GM23338 (cell line): ENCODE measurements around the gene PIF1. TPM values are rescaled to one million over a fixed set of nuclear protein-coding genes. Genes with fewer than 3 reads are reported as not detected.

Experiments
- ATAC-seq: fragments of 200-7000 bp; cut with Tn5 transposase; 3 replicates; pipeline ENCODE4 v1.9.1; 2020
- DNase-seq: peaks from one replicate; pipeline ENCODE4 v3.0.0-alpha.2; 2015; ENCODE audit warnings: low spot score
- H2AFZ ChIP-seq: fragments of 200-600 bp; sonication (generic); 2 replicates; pipeline ENCODE4 v1.8.0; 2016; ENCODE audit warnings: antibody characterized with exemption, mild to moderate bottlenecking, moderate library complexity
- H3F3A ChIP-seq: fragments of 200-600 bp; sonication (generic); replicated peaks from 2 replicates; pipeline ENCODE4 v1.8.0; 2017; ENCODE audit warnings: antibody characterized with exemption, mixed run types, low read depth
- H3K27ac ChIP-seq: fragments of 200-600 bp; sonication (generic); 2 replicates; pipeline ENCODE4 v1.6.1; 2016; ENCODE audit warnings: low read depth
- H3K27me3 ChIP-seq: fragments of 200-600 bp; sonication (generic); 2 replicates; pipeline ENCODE4 v1.8.0; 2016; ENCODE audit warnings: mild to moderate bottlenecking, mixed run types, moderate library complexity; ENCODE audit not compliant: insufficient read depth
- H3K36me3 ChIP-seq: fragments of 200-600 bp; sonication (generic); 2 replicates; pipeline ENCODE4 v1.8.0; 2016; ENCODE audit warnings: mild to moderate bottlenecking; ENCODE audit not compliant: insufficient read depth
- H3K4me1 ChIP-seq: fragments of 200-600 bp; sonication (generic); 2 replicates; pipeline ENCODE4 v1.8.0; 2016; ENCODE audit warnings: mild to moderate bottlenecking, moderate library complexity; ENCODE audit not compliant: insufficient read depth
- H3K4me2 ChIP-seq: fragments of 200-600 bp; sonication (generic); 2 replicates; pipeline ENCODE4 v1.7.1; 2017; ENCODE audit warnings: mixed run types
- H3K4me3 ChIP-seq: fragments of 200-600 bp; sonication (generic); 2 replicates; pipeline ENCODE4 v1.6.1; 2016; ENCODE audit warnings: mixed run types
- H3K79me2 ChIP-seq: fragments of 200-600 bp; sonication (generic); replicated peaks from 2 replicates; pipeline ENCODE4 v1.8.0; 2017; ENCODE audit warnings: mild to moderate bottlenecking; ENCODE audit not compliant: insufficient read depth
- H3K9me2 ChIP-seq: fragments of 200-600 bp; sonication (generic); 2 replicates; pipeline ENCODE4 v1.8.0; 2017; ENCODE audit not compliant: insufficient read depth
- H4K20me1 ChIP-seq: fragments of 200-600 bp; sonication (generic); replicated peaks from 2 replicates; pipeline ENCODE4 v1.8.0; 2017; ENCODE audit warnings: mild to moderate bottlenecking; ENCODE audit not compliant: insufficient read depth
- H3K27ac Mint-ChIP-seq: 2 replicates; pipeline ENCODE4 v1.8.0; 2020; ENCODE audit warnings: inconsistent platforms, mild to moderate bottlenecking, moderate library complexity, mixed read lengths
- H3K27me3 Mint-ChIP-seq: 3 replicates; pipeline ENCODE4 v1.8.0; 2022; ENCODE audit warnings: low read depth, mild to moderate bottlenecking, moderate library complexity, mixed read lengths, inconsistent platforms; ENCODE audit not compliant: insufficient read depth, poor library complexity
- H3K36me3 Mint-ChIP-seq: 3 replicates; pipeline ENCODE4 v1.8.0; 2021; ENCODE audit warnings: low read depth, mild to moderate bottlenecking, inconsistent platforms, moderate library complexity, mixed read lengths
- H3K4me1 Mint-ChIP-seq: 3 replicates; pipeline ENCODE4 v1.8.0; 2020; ENCODE audit warnings: mild to moderate bottlenecking, inconsistent platforms, mixed read lengths
- H3K4me3 Mint-ChIP-seq: 3 replicates; pipeline ENCODE4 v1.8.0; 2021; ENCODE audit warnings: moderate library complexity, mild to moderate bottlenecking, inconsistent platforms, mixed read lengths
- H3K9me3 Mint-ChIP-seq: 3 replicates; pipeline ENCODE4 v1.8.0; 2020; ENCODE audit warnings: moderate library complexity, mild to moderate bottlenecking, inconsistent platforms, mixed read lengths
- CREB1 ChIP-seq: fragments of 250-450 bp; sonication (Bioruptor Pico); IDR thresholded peaks from 2 replicates; pipeline ENCODE4 v1.5.0; 2020; ENCODE audit warnings: low read depth, mild to moderate bottlenecking, moderate library complexity
- CTCF ChIP-seq, 2 experiments: fragments of 200-600 bp in 1 of 2; sonication (generic) in 1 of 2; conservative IDR thresholded peaks; 2 replicates each; pipeline versions ENCODE4 v1.5.1 to v1.6.1; 2016 to 2017; ENCODE audit warnings: antibody characterized with exemption in 2 of 2, low read depth in 2 of 2, mild to moderate bottlenecking in 2 of 2, moderate library complexity in 1 of 2
- EZH2 ChIP-seq: fragments of 200-600 bp; sonication (generic); IDR thresholded peaks from one replicate; pipeline ENCODE4 v1.8.0; 2017; ENCODE audit warnings: antibody characterized with exemption, mild to moderate bottlenecking, low read depth; ENCODE audit not compliant: unreplicated experiment
- EZH2phosphoT487 ChIP-seq: fragments of 200-600 bp; sonication (generic); IDR thresholded peaks from one replicate; pipeline ENCODE4 v1.8.1; 2018; ENCODE audit warnings: antibody characterized with exemption; ENCODE audit not compliant: unreplicated experiment
- JUNB ChIP-seq: IDR thresholded peaks from one replicate; pipeline ENCODE4 v1.6.1; 2016; ENCODE audit warnings: antibody characterized with exemption; ENCODE audit not compliant: unreplicated experiment
- NANOG ChIP-seq: IDR thresholded peaks from 2 replicates; pipeline ENCODE4 v1.6.1; 2016; ENCODE audit warnings: antibody characterized with exemption, borderline replicate concordance
- POLR2AphosphoS5 ChIP-seq: IDR thresholded peaks from 2 replicates; pipeline ENCODE4 v1.6.1; 2016; ENCODE audit warnings: antibody characterized with exemption, low read depth
- STAT1 ChIP-seq: IDR thresholded peaks from one replicate; pipeline ENCODE4 v1.6.1; 2016; ENCODE audit warnings: antibody characterized with exemption; ENCODE audit not compliant: unreplicated experiment
- ZNF114 ChIP-seq: fragments of 250-450 bp; sonication (Bioruptor Pico); IDR thresholded peaks from 2 replicates; pipeline ENCODE4 v1.5.0; 2020; ENCODE audit warnings: mild to moderate bottlenecking, moderate library complexity
- ZNF331 ChIP-seq: fragments of 250-450 bp; sonication (Bioruptor Pico); IDR thresholded peaks from 2 replicates; pipeline ENCODE4 v1.5.0; 2020; ENCODE audit warnings: low read depth, mild to moderate bottlenecking, moderate library complexity
- ZNF462 ChIP-seq: fragments of 250-450 bp; sonication (Bioruptor Pico); IDR thresholded peaks from 2 replicates; pipeline ENCODE4 v1.5.0; 2020; ENCODE audit warnings: mild to moderate bottlenecking, moderate library complexity
- polyA plus RNA-seq: library from polyadenylated mRNA; unstranded; fragments of >200 nt; fragmentation: Nextera tagmentation; extraction: Ambion mirVana; gene quantifications from 2 replicates; pipeline ENCODE4 v1.2.1, GENCODE V29; 2016
- total RNA-seq: library from RNA; depleted of rRNA; stranded (reverse); fragments of >200 nt; shearing (Covaris generic); gene quantifications from 2 replicates; pipeline ENCODE4 v1.2.3, GENCODE V29; 2014
- TF ChIP-seq, protein P1 (sequence below): IDR thresholded peaks from one replicate; pipeline ENCODE4 v1.6.1; 2018; ENCODE audit warnings: antibody characterized with exemption; ENCODE audit not compliant: unreplicated experiment
- TF ChIP-seq, protein P2 (sequence below): IDR thresholded peaks from 2 replicates; pipeline ENCODE4 v1.6.1; 2016; ENCODE audit warnings: antibody characterized with exemption

The PIF1 gene
- total and polyA plus RNA-seq, 2 experiments from 2014 or later = 116 to 200 TPM

DNA sequence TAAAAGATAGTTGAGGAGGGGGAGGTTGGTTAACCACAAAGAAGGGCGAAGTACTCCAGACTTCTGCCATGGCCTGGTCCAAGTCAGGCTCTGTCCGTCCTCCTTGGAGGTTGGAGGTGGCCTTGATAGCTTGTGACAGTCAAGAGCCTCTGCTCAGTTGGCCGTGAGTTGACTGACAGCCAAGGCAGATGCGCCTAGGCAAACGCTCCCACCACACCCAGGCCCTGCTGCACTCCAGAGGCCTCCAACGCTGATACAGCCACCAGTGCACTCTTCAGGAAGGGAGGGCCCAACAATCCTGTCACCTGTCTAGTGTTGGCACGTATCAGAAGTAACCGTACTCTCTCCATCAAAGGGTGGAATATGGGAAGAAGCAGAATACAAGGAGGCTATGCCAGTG lies 59.4 kb downstream of the PIF1 start:
- Mint-ChIP-seq H3K4me3 (no peak overlapping the region), H3K27ac (no peak overlapping the region), H3K36me3 (peaks cover 35% of the 10 kb centered on the region), H3K9me3 (no peaks in the 10 kb centered on the region; the same call in 2 of the 3 replicates), H3K27me3 (peaks cover 22% of the 10 kb centered on the region), H3K4me1 (peaks cover 61% of the 10 kb centered on the region)
- no peaks in the 10 kb centered on the region for H3K27me3 ChIP-seq
- H3K4me1 ChIP-seq = peaks cover 59% of the 10 kb centered on the region
- TF ChIP-seq, protein P1, sequence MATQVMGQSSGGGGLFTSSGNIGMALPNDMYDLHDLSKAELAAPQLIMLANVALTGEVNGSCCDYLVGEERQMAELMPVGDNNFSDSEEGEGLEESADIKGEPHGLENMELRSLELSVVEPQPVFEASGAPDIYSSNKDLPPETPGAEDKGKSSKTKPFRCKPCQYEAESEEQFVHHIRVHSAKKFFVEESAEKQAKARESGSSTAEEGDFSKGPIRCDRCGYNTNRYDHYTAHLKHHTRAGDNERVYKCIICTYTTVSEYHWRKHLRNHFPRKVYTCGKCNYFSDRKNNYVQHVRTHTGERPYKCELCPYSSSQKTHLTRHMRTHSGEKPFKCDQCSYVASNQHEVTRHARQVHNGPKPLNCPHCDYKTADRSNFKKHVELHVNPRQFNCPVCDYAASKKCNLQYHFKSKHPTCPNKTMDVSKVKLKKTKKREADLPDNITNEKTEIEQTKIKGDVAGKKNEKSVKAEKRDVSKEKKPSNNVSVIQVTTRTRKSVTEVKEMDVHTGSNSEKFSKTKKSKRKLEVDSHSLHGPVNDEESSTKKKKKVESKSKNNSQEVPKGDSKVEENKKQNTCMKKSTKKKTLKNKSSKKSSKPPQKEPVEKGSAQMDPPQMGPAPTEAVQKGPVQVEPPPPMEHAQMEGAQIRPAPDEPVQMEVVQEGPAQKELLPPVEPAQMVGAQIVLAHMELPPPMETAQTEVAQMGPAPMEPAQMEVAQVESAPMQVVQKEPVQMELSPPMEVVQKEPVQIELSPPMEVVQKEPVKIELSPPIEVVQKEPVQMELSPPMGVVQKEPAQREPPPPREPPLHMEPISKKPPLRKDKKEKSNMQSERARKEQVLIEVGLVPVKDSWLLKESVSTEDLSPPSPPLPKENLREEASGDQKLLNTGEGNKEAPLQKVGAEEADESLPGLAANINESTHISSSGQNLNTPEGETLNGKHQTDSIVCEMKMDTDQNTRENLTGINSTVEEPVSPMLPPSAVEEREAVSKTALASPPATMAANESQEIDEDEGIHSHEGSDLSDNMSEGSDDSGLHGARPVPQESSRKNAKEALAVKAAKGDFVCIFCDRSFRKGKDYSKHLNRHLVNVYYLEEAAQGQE = no peak
- TF ChIP-seq CREB1 (CRISPR knock-in tag) (no peak), STAT1 (no peak), JUNB (no peak), ZNF114 (CRISPR knock-in tag) (no peak), EZH2 (no peak), POLR2AphosphoS5 (no peak), ZNF331 (CRISPR knock-in tag) (no peak), CTCF (conservative IDR thresholded peaks at IDR 0.05; ENCODE audit: low read depth in 2 of 2) (no peak), NANOG (no peak), ZNF462 (CRISPR knock-in tag) (no peak), EZH2phosphoT487 (no peak)
- TF ChIP-seq, protein P2, sequence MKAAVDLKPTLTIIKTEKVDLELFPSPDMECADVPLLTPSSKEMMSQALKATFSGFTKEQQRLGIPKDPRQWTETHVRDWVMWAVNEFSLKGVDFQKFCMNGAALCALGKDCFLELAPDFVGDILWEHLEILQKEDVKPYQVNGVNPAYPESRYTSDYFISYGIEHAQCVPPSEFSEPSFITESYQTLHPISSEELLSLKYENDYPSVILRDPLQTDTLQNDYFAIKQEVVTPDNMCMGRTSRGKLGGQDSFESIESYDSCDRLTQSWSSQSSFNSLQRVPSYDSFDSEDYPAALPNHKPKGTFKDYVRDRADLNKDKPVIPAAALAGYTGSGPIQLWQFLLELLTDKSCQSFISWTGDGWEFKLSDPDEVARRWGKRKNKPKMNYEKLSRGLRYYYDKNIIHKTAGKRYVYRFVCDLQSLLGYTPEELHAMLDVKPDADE = no peak
- H3K36me3 ChIP-seq = no peaks in the 10 kb centered on the region; the same call in 1 of the 2 replicates
- no peaks in the 10 kb centered on the region for H3K9me2 ChIP-seq
- H3K27ac ChIP-seq = peak overlapping the region; percentile 72; the same call in 1 of the 2 replicates
- no peak overlapping the region for H2AFZ ChIP-seq
- no peak for DNase-seq
- H3K4me2 ChIP-seq = no peak overlapping the region
- H3K79me2 ChIP-seq = peaks cover 100% of the 10 kb centered on the region
- no peak for ATAC-seq
- H4K20me1 ChIP-seq = peaks cover 56% of the 10 kb centered on the region
- H3F3A ChIP-seq = peaks cover 12% of the 10 kb centered on the region; the same call in 1 of the 2 replicates
- H3K4me3 ChIP-seq = no peak overlapping the region
